GM12873 (cell line): ENCODE results near the gene TMEM187.

Experiments
- CTCF ChIP-seq: IDR thresholded peaks from 2 replicates; pipeline ENCODE4 v1.5.1; 2012; ENCODE audit warnings: low read depth, mild to moderate bottlenecking, moderate library complexity, low read length, control low read depth; ENCODE audit not compliant: insufficient read depth; ENCODE audit errors: missing control alignments

Gene TMEM187

GRCh38 chrX:153945956-153946943, 26.3 kb upstream of the TMEM187 start:
- no peak for TF ChIP-seq CTCF

GRCh38 chrX:153947009-153947769, 25.4 kb upstream of the TMEM187 start:
- peak; percentile 89 for TF ChIP-seq CTCF

GRCh38 chrX:153948002-153948466, 24.5 kb upstream of the TMEM187 start:
- no peak for TF ChIP-seq CTCF

- no peak for TF ChIP-seq CTCF
These were observed 23.4 kb upstream of the TMEM187 start for GRCh38 chrX:153948847-153949805.

- no peak for TF ChIP-seq CTCF
These were observed 22.4 kb upstream of the TMEM187 start for GRCh38 chrX:153950127-153950526.

- no peak for TF ChIP-seq CTCF
These were observed 20.7 kb upstream of the TMEM187 start for GRCh38 chrX:153951683-153952372.
